ENCODE measurements around the gene SLC22A23.

Gene SLC22A23

DNA sequence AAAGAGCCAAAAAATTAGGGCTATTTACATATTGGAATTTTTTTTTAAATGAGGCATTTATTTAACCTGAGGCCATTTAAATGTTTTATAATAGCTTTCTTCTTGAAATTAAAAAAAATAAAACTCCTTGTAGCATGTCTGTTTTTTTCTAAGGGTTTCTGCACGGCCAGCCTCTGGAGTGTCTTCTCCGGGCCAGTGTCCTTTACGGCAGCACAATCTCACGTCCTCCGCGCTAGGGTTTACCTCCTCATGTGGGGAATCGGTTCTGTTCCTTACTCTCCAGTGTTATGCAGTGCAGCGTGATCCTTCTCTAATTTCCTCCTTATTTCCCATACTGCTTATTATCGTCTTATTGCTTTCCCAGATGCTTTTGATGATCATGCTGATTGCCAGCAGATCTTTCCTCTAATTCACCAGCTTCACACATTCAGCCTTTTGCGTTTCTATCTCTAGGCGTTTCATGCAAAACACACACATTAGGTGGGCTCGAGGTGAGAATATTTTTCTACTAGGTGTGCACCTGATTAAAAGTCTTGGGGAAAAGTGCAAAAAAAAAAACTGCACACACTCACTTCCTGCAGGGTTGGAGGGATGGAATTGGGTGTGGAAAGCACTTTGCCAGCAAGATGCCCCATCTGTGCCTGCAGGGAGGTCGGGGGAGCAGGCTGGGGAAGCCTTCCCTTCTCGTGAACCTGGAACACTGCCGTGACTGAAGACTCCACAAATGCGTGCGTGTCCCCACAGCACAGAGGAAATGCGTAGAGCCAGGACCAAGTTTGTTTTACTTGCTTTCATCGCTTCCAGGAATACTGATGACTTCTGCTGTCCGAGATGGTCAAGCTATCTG is 142.0 kb downstream of the SLC22A23 start:
- no peak for TF ChIP-seq POLR2A (IDR thresholded peaks at IDR 0.05; ENCODE audit: low read depth, low read length)
- FAIRE-seq: no peak
- no peak for DNase-seq (ENCODE audit: insufficient read length, low spot score)

DNA sequence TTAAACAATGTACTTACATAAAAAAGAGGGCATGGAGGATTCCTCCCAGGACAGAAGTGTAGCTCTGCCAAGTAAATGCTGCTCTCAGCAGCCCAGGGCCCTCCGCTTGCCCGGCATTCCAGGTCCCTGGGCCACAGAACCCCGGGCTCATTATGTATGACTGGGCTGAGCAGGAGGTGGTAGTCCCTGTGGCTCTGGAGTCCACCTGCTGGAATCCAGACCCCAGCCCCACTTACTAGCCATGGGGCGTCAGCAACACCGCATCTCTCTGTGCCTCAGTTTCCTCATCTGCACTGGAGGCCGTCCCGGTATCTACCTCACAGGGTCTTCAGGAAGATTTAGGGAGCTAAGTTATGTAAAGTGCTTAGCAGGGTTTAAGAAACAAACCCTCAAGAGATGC is 142.7 kb downstream of the SLC22A23 start:
- no peak for TF ChIP-seq POLR2A (IDR thresholded peaks at IDR 0.05; ENCODE audit: low read depth, low read length)
- DNase-seq (ENCODE audit: insufficient read length, low spot score): no peak
- FAIRE-seq: no peak

DNA sequence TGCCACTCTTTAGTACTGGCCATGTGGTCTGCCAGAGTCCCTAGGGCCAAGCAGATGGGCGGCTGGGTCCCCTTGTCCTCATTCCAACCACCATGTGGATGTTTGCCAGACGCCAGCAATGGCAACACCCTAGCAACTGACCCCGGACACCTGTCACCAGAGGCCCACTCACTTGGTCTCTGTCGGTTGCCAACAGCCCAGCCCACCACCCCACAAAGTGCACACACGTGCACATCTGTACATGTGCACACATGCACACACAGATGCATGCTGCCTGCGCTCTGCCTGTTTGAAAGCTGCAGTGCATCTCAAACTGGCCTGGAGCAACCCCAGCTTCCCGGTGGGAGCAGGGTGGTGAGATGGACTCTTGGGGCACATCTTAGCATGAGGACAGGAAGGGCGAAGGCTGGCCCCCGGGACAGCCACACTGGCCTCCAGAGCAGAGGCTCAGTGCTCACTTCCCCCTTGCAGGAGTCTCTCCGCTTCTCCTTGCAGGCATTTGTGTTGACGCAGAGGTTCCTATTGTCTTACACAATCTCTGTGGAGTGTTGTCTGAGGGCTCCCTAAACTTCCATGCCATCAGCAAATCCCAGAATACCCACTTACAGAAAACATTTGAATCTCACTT is 144.1 kb downstream of the SLC22A23 start:
- DNase-seq (ENCODE audit: insufficient read length, low spot score) (no peak), FAIRE-seq (no peak)
- TF ChIP-seq POLR2A (IDR thresholded peaks at IDR 0.05; ENCODE audit: low read depth, low read length): no peak

DNA sequence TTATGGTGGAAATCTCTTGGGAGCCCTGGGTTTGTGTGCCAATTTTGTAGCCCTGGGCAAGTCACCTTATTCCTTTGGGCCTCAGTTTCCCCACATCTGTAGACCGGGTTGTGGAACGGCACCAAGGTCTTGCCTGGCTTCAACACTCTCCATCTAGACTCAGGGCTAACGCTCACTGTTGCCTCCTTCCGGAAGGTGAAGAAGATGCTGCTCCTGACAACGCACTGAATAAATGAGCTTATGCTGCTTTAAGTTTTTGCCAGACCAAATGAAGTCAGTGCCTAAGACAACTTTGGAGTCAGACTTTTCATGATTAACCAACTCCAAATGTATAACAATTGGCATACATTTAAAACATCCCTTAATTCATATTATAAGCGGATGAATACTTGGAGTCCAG is 145.0 kb downstream of the SLC22A23 start:
- TF ChIP-seq POLR2A (IDR thresholded peaks at IDR 0.05; ENCODE audit: low read depth, low read length): no peak
- FAIRE-seq (no peak), DNase-seq (ENCODE audit: insufficient read length, low spot score) (no peak)

DNA sequence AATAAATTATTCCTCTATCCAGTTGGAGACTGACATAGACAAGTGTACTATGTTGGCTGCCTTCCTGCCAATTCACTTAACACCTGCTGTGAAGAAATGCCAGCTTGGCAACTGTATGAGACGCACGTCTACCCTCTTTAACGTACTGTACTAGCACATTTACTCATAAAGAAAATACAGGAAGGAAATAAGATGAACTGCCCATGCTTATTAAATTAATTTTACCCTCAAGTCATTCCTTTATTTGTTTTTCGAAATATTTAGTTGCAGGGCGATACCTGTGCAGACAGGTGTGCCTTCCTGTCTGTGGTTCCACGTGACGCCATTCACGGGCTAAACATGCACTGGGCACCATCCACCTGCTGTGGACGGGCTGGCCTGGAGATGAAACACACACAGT is 146.1 kb downstream of the SLC22A23 start:
- no peak for TF ChIP-seq POLR2A (IDR thresholded peaks at IDR 0.05; ENCODE audit: low read depth, low read length)
- FAIRE-seq (no peak), DNase-seq (ENCODE audit: insufficient read length, low spot score) (no peak)

DNA sequence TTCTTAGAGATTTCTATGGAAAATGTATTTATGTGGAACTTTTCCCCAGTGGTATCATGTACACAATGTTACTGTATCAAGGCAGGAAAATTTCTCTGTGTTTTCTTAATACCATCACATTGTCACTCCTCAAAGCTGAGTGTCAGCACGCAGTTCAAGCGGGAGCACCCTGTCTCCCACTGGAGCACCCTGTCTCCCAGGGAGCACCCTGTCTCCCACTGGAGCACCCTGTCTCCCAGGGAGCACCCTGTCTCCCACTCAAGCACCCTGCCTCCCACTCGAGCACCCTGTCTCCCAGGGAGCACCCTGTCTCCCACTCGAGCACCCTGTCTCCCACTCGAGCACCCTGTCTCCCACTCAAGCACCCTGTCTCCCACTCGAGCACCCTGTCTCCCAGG is 146.8 kb downstream of the SLC22A23 start:
- DNase-seq (ENCODE audit: insufficient read length, low spot score) (no peak), FAIRE-seq (no peak)
- TF ChIP-seq POLR2A (IDR thresholded peaks at IDR 0.05; ENCODE audit: low read depth, low read length): no peak

DNA sequence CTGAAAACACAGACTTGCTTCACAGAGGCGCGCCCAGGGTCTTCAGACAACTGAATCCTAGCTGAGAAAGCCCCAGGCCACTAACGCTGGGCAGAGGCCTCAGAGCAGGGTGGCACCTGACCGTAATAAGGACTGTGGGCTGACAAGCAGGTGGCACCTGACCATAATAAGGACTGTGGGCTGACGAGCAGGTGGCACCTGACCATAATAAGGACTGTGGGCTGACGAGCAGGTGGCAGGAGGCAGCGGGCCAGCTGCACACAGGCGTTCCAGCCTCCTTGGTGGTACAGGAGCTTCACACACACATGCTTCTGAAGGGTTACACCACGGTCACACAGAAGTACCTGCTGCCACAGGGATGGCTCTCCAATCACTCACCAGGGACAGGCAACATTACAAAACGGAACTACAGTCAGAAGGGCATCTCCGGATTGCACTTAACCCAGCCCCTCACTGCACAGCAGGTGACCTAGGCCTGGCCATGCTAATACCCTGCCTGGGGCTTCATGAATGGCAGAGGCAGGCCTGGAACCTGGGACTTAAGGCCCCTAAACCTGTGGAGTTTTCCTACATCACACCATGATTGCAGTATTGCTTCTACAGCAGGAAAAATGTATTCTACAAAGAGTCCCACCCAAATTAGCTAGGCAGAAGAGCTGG is 147.3 kb downstream of the SLC22A23 start:
- FAIRE-seq (no peak), DNase-seq (ENCODE audit: insufficient read length, low spot score) (no peak)
- no peak for TF ChIP-seq POLR2A (IDR thresholded peaks at IDR 0.05; ENCODE audit: low read depth, low read length)

DNA sequence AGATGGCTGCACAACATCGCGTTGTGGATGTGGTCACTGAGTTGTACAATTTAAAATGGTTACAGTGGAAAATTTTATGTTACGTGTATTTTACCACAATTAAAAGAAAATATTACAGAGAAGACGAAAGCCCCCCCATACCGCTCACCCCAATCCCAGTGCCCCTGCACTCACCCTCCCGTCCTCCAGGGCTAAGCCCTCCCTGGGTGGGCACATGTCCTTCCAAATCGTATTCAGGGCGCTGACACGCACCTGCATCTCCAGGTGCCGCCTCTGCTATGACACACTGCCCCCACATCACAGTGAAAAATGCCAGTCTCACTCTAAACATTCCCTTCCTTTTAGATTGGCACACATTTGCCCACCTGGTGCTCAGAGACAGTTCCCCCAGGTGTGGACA is 148.7 kb downstream of the SLC22A23 start:
- DNase-seq (ENCODE audit: insufficient read length, low spot score) (no peak), FAIRE-seq (no peak)
- no peak for TF ChIP-seq POLR2A (IDR thresholded peaks at IDR 0.05; ENCODE audit: low read depth, low read length)

DNA sequence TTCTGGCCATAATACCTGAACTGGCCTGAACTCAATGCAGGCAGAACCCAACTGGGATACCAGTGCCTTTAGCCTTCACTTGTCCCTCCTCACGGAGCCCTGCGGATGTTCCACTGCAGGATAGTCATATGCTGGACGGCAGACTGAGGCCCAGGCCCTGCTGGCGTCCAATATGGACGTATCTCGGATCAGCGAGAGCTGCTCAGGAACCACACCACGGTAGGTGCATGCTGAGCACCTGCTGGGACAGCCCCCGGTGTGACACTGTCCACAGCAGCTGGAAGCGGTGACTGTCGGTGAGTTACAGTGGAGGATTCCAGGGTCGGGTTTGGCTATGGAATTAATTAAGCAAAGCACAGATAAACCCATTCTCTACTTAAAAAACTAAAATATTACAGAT is 149.4 kb downstream of the SLC22A23 start:
- TF ChIP-seq POLR2A (IDR thresholded peaks at IDR 0.05; ENCODE audit: low read depth, low read length): no peak
- FAIRE-seq (no peak), DNase-seq (ENCODE audit: insufficient read length, low spot score) (no peak)

DNA sequence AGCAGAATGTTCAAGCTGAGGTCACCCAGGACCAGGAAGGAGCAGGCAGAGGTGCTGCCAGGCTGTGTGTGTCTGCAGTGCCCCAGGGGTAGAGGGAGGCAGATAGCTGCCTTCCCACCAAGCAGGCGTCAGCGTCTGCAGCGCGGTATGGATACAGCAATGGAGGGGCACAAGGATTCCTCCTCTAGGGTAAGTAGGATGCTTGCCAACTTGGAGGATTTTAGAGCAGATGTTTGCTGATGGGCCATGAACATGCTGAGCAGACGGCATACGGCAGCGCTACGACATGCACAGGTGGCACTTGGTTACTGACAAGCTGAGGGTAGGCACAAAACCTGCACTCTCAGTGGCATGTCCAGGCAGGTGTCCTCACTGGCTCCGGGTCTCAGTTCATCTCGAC is 150.0 kb downstream of the SLC22A23 start:
- no peak for TF ChIP-seq POLR2A (IDR thresholded peaks at IDR 0.05; ENCODE audit: low read depth, low read length)
- DNase-seq (ENCODE audit: insufficient read length, low spot score): no peak
- FAIRE-seq: no peak

DNA sequence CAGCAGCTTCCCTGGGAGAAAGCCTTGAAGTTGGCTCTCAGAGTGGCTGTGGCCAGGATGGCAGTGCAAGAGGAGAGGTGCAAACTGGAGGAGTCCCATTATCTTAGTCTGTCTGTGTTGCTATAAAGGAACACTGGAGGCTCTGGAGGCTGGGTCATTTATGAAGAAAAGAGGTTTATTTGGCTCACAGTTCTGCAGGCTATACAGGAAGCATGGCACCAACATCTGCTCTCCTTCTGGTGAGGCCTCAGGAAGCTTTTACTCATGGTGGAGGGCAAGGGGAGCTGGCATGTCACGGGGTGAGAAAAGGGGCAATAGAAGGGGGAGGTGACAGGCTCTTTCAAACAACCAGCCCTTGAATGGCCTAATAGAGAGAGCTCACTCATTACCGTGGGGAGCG is 151.0 kb downstream of the SLC22A23 start:
- no peak for TF ChIP-seq POLR2A (IDR thresholded peaks at IDR 0.05; ENCODE audit: low read depth, low read length)
- FAIRE-seq (no peak), DNase-seq (ENCODE audit: insufficient read length, low spot score) (no peak)

DNA sequence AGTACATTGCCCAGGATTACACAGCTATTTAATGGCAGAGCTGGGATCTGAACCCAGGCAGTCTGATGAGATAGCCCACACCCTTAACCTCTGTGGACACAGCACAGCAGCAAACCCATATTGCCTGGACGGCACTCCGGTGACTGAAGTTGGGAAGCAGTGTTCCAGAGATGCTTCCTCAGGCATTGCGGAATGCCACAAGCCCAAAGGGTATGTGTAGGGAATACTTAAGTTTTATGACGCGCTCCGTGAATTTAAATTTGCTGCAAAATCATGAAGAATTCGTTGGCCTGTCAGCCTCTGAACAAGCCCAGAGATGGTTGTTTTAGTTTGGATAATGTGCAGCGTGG is 151.7 kb downstream of the SLC22A23 start:
- DNase-seq (ENCODE audit: insufficient read length, low spot score) (no peak), FAIRE-seq (no peak)

DNA sequence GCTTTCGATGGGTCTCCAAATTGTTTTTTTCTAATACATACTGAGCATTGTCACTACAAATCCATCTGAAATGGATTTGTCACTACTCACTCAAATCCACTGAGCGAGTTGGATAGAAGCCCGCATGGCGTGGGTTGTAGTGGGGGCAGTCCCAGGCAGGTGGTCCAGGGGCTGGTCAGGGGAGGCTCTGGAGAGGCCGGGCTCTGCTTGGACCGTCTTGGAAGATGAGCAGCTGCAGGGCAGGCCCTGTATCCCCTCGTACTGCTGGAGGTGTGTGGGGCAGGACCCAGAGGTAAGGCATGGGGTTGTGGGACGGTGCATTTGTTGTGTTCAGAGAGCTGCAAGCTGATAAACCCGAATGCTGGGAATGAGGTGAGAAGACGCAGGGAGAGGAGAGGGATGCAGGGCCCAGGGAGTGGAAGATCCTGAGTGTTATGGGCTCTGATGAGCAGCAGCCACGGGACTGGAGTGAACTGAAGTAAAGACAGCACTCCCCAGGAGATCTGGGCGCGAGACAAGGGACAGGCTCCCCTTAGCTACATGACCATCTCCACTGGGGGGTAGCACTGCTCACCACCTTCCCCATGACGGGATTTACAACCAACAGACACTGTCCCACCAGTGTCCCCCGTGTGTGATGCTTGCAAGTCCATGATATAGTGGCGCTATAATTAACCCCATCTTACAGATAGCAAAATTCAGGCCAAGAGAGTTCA is 152.2 kb downstream of the SLC22A23 start:
- no peak for DNase-seq (ENCODE audit: insufficient read length, low spot score)
- no peak for FAIRE-seq
- TF ChIP-seq POLR2A (IDR thresholded peaks at IDR 0.05; ENCODE audit: low read depth, low read length): no peak

More for the DNA sequence above, 151.7 kb downstream of the SLC22A23 start:
- TF ChIP-seq POLR2A (IDR thresholded peaks at IDR 0.05; ENCODE audit: low read depth, low read length): no peak

DNA sequence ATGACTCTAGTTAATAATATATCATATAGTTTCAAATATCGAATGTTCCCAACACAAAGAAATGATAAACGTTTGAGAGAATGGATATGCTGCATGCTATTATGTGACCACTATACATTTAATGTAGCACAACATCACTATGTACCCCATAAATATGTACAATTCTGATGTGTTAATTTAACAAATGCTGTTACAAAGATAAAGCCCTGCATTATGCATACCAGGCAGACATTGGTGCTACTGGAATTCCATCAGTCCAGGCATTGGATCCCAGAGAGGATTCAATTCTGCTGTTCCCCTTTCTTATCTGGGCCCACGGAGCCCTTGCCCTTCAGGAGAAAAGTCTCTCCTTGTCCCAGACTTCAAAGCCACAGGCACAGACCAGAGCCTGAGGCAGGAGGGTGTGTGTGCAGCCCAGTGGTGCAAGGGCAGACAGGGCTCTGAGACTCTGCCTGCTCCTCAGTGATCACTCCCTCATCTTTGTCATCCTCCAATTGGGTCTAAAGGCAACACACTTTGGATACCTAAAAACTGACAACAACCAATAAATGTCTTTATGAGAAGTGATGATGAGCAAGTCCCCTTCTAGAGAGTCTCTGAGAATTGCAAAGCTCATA is 152.9 kb downstream of the SLC22A23 start:
- no peak for TF ChIP-seq POLR2A (IDR thresholded peaks at IDR 0.05; ENCODE audit: low read depth, low read length)
- FAIRE-seq: no peak
- no peak for DNase-seq (ENCODE audit: insufficient read length, low spot score)
